ENCODE measurements around the gene CDCA5. TPM values are rescaled to one million over a fixed set of nuclear protein-coding genes. Genes with fewer than 3 reads are reported as not detected.

The CDCA5 gene
- total RNA-seq, result 2.0 and 3.9 TPM in 2 replicates

GRCh38 chr11:65083834-65084597 is at the start of gene CDCA5, which contains the start of gene ZFPL1:
Gene CDCA5, minus strand, starts transcription at chr11:65084040. Its CDS starts 62 bp downstream, at chr11:65083978.
Gene ZFPL1, plus strand, starts transcription at chr11:65084222. Its CDS starts 477 bp downstream, at chr11:65084699.
- peak; percentile 97 to 98 for DNase-seq (ENCODE audit: low read depth in 2 of 2)

GRCh38 chr11:65132988-65133700 is 49.3 kb upstream of the CDCA5 start:
- no peak for DNase-seq (ENCODE audit: low read depth in 2 of 2)

- DNase-seq (ENCODE audit: low read depth in 2 of 2), result no peak
These were observed 48.6 kb upstream of the CDCA5 start for GRCh38 chr11:65132238-65132987.

- DNase-seq (ENCODE audit: low read depth in 2 of 2), result no peak
These were observed 48.0 kb upstream of the CDCA5 start for GRCh38 chr11:65131895-65132237.

- DNase-seq (ENCODE audit: low read depth in 2 of 2), result no peak
These were observed 47.6 kb upstream of the CDCA5 start for GRCh38 chr11:65131417-65131776.

- DNase-seq (ENCODE audit: low read depth in 2 of 2), result no peak
These were observed 47.0 kb upstream of the CDCA5 start for GRCh38 chr11:65130631-65131416.

- DNase-seq (ENCODE audit: low read depth in 2 of 2), result no peak
These were observed 46.0 kb upstream of the CDCA5 start for GRCh38 chr11:65129649-65130441.

- DNase-seq (ENCODE audit: low read depth in 2 of 2), result no peak
These were observed 44.6 kb upstream of the CDCA5 start for GRCh38 chr11:65128182-65129145.

GRCh38 chr11:65127473-65128181 is 43.8 kb upstream of the CDCA5 start:
- DNase-seq (ENCODE audit: low read depth in 2 of 2), result no peak

GRCh38 chr11:65126624-65127274 is 42.9 kb upstream of the CDCA5 start:
- DNase-seq (ENCODE audit: low read depth in 2 of 2), result no peak

GRCh38 chr11:65125197-65126056 is 41.6 kb upstream of the CDCA5 start:
- no peak for DNase-seq (ENCODE audit: low read depth in 2 of 2)

GRCh38 chr11:65124480-65125196 is 40.8 kb upstream of the CDCA5 start:
- DNase-seq (ENCODE audit: low read depth in 2 of 2), result no peak

GRCh38 chr11:65121865-65122696 is 38.2 kb upstream of the CDCA5 start, which contains the start of the genes FAU and MRPL49:
Gene FAU, minus strand, starts transcription at chr11:65122134. Its CDS starts 321 bp downstream, at chr11:65121813.
Gene MRPL49, plus strand, starts transcription at chr11:65122321. Its CDS starts 26 bp downstream, at chr11:65122347.
- DNase-seq (ENCODE audit: low read depth in 2 of 2), result peak; percentile 98 to 99

GRCh38 chr11:65121447-65121864 is 37.6 kb upstream of the CDCA5 start:
- peak in 1 of 2 donors; percentile 40 for DNase-seq (ENCODE audit: low read depth in 2 of 2)

- DNase-seq (ENCODE audit: low read depth in 2 of 2), result no peak
These were observed 37.0 kb upstream of the CDCA5 start for GRCh38 chr11:65120831-65121230.

- DNase-seq (ENCODE audit: low read depth in 2 of 2), result no peak
These were observed 35.8 kb upstream of the CDCA5 start for GRCh38 chr11:65119670-65119995.

All from lung microvascular endothelial cell (primary cell).